ENCODE measurements around the gene ADAM33. TPM values are rescaled to one million over a fixed set of nuclear protein-coding genes. Genes with fewer than 3 reads are reported as not detected.

ADAM33 gene
- total RNA-seq, 1 experiment from 2014 or later, result not detected

DNA sequence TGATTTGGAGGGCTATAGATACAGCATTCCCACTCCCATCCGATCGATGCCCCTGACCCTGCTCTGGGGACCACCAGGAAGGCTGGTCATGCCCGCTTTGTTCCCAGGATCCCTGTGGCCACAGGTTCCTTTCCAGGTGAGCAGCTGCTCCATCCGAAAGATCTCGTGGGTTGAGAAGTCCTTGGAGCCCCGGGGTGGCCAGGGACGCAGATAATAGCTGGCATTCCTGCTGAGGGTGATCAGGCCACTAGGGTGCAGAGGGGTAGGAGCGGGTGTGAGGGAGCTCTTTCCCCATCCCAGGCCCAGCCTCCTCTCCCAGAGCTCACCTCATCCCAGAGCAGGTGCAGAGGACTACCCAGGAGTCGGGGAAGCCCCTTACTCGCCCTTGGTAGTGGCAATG, 7.4 kb downstream of the ADAM33 start:
- CTCF ChIA-PET, result interaction anchor here (1.4 kb wide), 1 partner anchor 36 kb away, joined by 8 read pairs; no protein-coding TSS in a partner anchor

More for the DNA sequence above, 7.4 kb downstream of the ADAM33 start:
- H3K9me2 ChIP-seq (ENCODE audit: insufficient read depth), result no peaks in the 10 kb centered on the region
- H3K79me2 ChIP-seq (ENCODE audit: insufficient read depth, low read length), result no peaks in the 10 kb centered on the region
- intact Hi-C loops (cut with micrococcal nuclease), result no loop called here
- H3K36me3 ChIP-seq (ENCODE audit: control insufficient read depth in 1 of 2, insufficient read depth in 2 of 2, low read length in 2 of 2), result no peaks in the 10 kb centered on the region
- RAD21 ChIA-PET (ENCODE audit: low non-redundant PET in 1 of 2, low total read pairs in 2 of 2, uncharacterized antibody in 2 of 2, unreplicated experiment in 2 of 2), result interaction anchor here in 1 of 2 experiments (0.7 kb wide), 1 partner anchor 219 kb away, joined by 3 read pairs; no protein-coding TSS in a partner anchor
- no peaks in the 10 kb centered on the region for H3K9me3 ChIP-seq (ENCODE audit: control insufficient read depth in 1 of 2, insufficient read depth in 1 of 2, low read depth in 1 of 2, low read length in 2 of 2)
- no peaks in the 10 kb centered on the region for H4K20me1 ChIP-seq (ENCODE audit: insufficient read depth)
- H3K4me2 ChIP-seq (ENCODE audit: low read length), result no peak overlapping the region
- no peak overlapping the region for H3K4me3 ChIP-seq (replicated peaks in 1 of 2; ENCODE audit: low read depth in 1 of 2, low read length in 2 of 2)
- H3K4me1 ChIP-seq (ENCODE audit: control insufficient read depth in 1 of 2, insufficient read depth in 2 of 2, low read length in 2 of 2), result peaks cover 2 to 9% of the 10 kb centered on the region in 2 experiments; a peak in 2 of 4 replicates
- ATAC-seq (no peak), DNase-seq (ENCODE audit: low read depth, low spot score) (no peak)
- H3K27ac ChIP-seq (ENCODE audit: low read depth, low read length), result no peak overlapping the region
- H2AFZ ChIP-seq (ENCODE audit: low read depth, low read length, poor library complexity, severe bottlenecking), result no peak overlapping the region
- POLR2A ChIA-PET, result no interaction called here
- no peak overlapping the region for H3K9ac ChIP-seq (ENCODE audit: low read length)
- TF ChIP-seq, protein P1, sequence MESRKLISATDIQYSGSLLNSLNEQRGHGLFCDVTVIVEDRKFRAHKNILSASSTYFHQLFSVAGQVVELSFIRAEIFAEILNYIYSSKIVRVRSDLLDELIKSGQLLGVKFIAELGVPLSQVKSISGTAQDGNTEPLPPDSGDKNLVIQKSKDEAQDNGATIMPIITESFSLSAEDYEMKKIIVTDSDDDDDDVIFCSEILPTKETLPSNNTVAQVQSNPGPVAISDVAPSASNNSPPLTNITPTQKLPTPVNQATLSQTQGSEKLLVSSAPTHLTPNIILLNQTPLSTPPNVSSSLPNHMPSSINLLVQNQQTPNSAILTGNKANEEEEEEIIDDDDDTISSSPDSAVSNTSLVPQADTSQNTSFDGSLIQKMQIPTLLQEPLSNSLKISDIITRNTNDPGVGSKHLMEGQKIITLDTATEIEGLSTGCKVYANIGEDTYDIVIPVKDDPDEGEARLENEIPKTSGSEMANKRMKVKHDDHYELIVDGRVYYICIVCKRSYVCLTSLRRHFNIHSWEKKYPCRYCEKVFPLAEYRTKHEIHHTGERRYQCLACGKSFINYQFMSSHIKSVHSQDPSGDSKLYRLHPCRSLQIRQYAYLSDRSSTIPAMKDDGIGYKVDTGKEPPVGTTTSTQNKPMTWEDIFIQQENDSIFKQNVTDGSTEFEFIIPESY (IDR thresholded peaks at IDR 0.05; ENCODE audit: extremely low read depth, insufficient replicate concordance, low read length), result no peak
- TF ChIP-seq FOSL1 (IDR thresholded peaks at IDR 0.05; ENCODE audit: low read depth) (no peak), RAD21 (IDR thresholded peaks at IDR 0.05; ENCODE audit: low read depth) (no peak), ELF1 (IDR thresholded peaks at IDR 0.05; ENCODE audit: borderline replicate concordance, low read depth) (no peak), EZH2 (IDR thresholded peaks at IDR 0.05) (no peak), SRF (IDR thresholded peaks at IDR 0.05; ENCODE audit: low read depth) (no peak), SP1 (IDR thresholded peaks at IDR 0.05; ENCODE audit: low read depth) (no peak), POLR2AphosphoS5 (IDR thresholded peaks at IDR 0.05; ENCODE audit: low read depth, low read length) (no peak), SIN3A (IDR thresholded peaks at IDR 0.05; ENCODE audit: low read depth) (no peak), ZFX (IDR thresholded peaks at IDR 0.05) (no peak), EGR1 (IDR thresholded peaks at IDR 0.05; ENCODE audit: low read depth) (no peak)
- TF ChIP-seq, protein P2, sequence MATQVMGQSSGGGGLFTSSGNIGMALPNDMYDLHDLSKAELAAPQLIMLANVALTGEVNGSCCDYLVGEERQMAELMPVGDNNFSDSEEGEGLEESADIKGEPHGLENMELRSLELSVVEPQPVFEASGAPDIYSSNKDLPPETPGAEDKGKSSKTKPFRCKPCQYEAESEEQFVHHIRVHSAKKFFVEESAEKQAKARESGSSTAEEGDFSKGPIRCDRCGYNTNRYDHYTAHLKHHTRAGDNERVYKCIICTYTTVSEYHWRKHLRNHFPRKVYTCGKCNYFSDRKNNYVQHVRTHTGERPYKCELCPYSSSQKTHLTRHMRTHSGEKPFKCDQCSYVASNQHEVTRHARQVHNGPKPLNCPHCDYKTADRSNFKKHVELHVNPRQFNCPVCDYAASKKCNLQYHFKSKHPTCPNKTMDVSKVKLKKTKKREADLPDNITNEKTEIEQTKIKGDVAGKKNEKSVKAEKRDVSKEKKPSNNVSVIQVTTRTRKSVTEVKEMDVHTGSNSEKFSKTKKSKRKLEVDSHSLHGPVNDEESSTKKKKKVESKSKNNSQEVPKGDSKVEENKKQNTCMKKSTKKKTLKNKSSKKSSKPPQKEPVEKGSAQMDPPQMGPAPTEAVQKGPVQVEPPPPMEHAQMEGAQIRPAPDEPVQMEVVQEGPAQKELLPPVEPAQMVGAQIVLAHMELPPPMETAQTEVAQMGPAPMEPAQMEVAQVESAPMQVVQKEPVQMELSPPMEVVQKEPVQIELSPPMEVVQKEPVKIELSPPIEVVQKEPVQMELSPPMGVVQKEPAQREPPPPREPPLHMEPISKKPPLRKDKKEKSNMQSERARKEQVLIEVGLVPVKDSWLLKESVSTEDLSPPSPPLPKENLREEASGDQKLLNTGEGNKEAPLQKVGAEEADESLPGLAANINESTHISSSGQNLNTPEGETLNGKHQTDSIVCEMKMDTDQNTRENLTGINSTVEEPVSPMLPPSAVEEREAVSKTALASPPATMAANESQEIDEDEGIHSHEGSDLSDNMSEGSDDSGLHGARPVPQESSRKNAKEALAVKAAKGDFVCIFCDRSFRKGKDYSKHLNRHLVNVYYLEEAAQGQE (IDR thresholded peaks at IDR 0.05; ENCODE audit: low read depth), result no peak
- TF ChIP-seq, protein P3, sequence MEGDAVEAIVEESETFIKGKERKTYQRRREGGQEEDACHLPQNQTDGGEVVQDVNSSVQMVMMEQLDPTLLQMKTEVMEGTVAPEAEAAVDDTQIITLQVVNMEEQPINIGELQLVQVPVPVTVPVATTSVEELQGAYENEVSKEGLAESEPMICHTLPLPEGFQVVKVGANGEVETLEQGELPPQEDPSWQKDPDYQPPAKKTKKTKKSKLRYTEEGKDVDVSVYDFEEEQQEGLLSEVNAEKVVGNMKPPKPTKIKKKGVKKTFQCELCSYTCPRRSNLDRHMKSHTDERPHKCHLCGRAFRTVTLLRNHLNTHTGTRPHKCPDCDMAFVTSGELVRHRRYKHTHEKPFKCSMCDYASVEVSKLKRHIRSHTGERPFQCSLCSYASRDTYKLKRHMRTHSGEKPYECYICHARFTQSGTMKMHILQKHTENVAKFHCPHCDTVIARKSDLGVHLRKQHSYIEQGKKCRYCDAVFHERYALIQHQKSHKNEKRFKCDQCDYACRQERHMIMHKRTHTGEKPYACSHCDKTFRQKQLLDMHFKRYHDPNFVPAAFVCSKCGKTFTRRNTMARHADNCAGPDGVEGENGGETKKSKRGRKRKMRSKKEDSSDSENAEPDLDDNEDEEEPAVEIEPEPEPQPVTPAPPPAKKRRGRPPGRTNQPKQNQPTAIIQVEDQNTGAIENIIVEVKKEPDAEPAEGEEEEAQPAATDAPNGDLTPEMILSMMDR (IDR thresholded peaks at IDR 0.05 in 2 of 3, conservative IDR thresholded peaks at IDR 0.05 in 1 of 3; ENCODE audit: borderline replicate concordance in 1 of 3, insufficient read depth in 1 of 3, low read depth in 2 of 3, low read length in 2 of 3), result no peak
- TF ChIP-seq, protein P4, sequence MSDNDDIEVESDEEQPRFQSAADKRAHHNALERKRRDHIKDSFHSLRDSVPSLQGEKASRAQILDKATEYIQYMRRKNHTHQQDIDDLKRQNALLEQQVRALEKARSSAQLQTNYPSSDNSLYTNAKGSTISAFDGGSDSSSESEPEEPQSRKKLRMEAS (IDR thresholded peaks at IDR 0.05), result no peak
- TF ChIP-seq, protein P5, sequence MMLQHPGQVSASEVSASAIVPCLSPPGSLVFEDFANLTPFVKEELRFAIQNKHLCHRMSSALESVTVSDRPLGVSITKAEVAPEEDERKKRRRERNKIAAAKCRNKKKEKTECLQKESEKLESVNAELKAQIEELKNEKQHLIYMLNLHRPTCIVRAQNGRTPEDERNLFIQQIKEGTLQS (IDR thresholded peaks at IDR 0.05), result no peak
- peaks cover 5% of the 10 kb centered on the region; the same call in 1 of the 2 replicates for H3K27me3 ChIP-seq (ENCODE audit: insufficient read depth, low read length)
- BruUV-seq (replicated peaks), result no TSS peak

All from HCT116 (cell line).